MCF 10A (cell line): Measurements from ENCODE around the gene ZNF484. TPM values are rescaled to one million over a fixed set of nuclear protein-coding genes. Genes with fewer than 3 reads are reported as not detected.

ENCODE experiments used
- BruUV-seq: library from RNA; stranded (reverse); fragments of 400-500 nt; replicated peaks from 2 replicates; lab custom pipeline; 2021; lab: Mats Ljungman, UMichigan
- CTCF ChIA-PET: fragments of 300-600 bp; sonication (Branson Sonifier 250); formaldehyde crosslinking; extraction: SDS; loops from one replicate; lab custom pipeline; 2021; ENCODE audit warnings: antibody characterized with exemption, inconsistent platforms; lab: Yijun Ruan, JAX
- POLR2A ChIA-PET: fragments of 300-600, 350-650 bp; sonication (Branson Sonifier 250); formaldehyde crosslinking; extraction: SDS; loops from one replicate; lab custom pipeline; 2020; ENCODE audit warnings: antibody characterized with exemption, inconsistent platforms; lab: Yijun Ruan, JAX
- DNase-seq: peaks from one replicate; pipeline ENCODE4 v3.0.0-alpha.2; 2018; ENCODE audit not compliant: unreplicated experiment
- H3K27ac Mint-ChIP-seq: one replicate; pipeline ENCODE4 v1.8.0; 2022; ENCODE audit warnings: mild to moderate bottlenecking, low read depth, mixed read lengths; ENCODE audit not compliant: unreplicated experiment
- H3K27me3 Mint-ChIP-seq: one replicate; pipeline ENCODE4 v1.8.0; 2022; ENCODE audit warnings: mixed read lengths; ENCODE audit not compliant: insufficient read depth, unreplicated experiment
- H3K36me3 Mint-ChIP-seq: one replicate; pipeline ENCODE4 v1.8.0; 2022; ENCODE audit warnings: mild to moderate bottlenecking, moderate library complexity, mixed read lengths; ENCODE audit not compliant: insufficient read depth, unreplicated experiment
- H3K4me1 Mint-ChIP-seq: one replicate; pipeline ENCODE4 v1.8.0; 2022; ENCODE audit warnings: mixed read lengths; ENCODE audit not compliant: insufficient read depth, unreplicated experiment
- H3K4me3 Mint-ChIP-seq: one replicate; pipeline ENCODE4 v1.8.0; 2022; ENCODE audit warnings: mild to moderate bottlenecking, moderate library complexity, mixed read lengths; ENCODE audit not compliant: unreplicated experiment
- H3K9me3 Mint-ChIP-seq: one replicate; pipeline ENCODE4 v1.8.0; 2022; ENCODE audit warnings: mixed read lengths; ENCODE audit not compliant: unreplicated experiment
- intact Hi-C: fragments of 100-400 bp; cut with micrococcal nuclease; formaldehyde crosslinking; loops from 2 replicates; pipeline ENCODE4 v1.14.1; 2022
- total RNA-seq: library from RNA; stranded (reverse); gene quantifications from 2 replicates; pipeline ENCODE4 v1.2.3, GENCODE V29; 2022
- TF ChIP-seq, protein P1 (sequence below): fragments of 200-600 bp; IDR thresholded peaks from one replicate; pipeline ENCODE4 v1.8.0; 2022; ENCODE audit warnings: antibody characterized with exemption, mild to moderate bottlenecking; ENCODE audit not compliant: unreplicated experiment

Gene ZNF484
- total RNA-seq, 1 experiment from 2014 or later, result 7.1 TPM

DNA sequence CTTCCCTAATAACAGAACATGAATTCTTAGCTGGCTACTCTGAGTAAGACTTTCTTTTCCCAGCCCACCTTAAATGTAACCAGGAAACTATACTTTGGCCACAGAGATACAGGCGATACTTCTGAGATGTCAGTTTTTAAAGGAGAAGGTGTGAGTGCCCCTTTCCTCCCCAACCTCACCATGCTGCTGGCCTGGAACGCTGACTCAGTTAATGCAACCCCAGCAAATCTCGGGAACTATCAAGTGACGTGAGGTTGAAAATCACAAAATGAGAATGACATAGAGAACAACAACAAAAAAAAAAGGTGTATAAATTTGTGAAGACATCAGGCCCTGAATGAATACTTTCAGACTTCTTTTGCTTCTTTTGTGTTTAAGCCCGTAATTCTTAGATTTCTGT is 13.7 kb downstream of the ZNF484 start:
- intact Hi-C loops, result no loop called here
- Mint-ChIP-seq H3K4me3 (no peak overlapping the region), H3K27me3 (no peaks in the 10 kb centered on the region), H3K27ac (no peak overlapping the region), H3K4me1 (no peaks in the 10 kb centered on the region), H3K9me3 (peaks cover 8% of the 10 kb centered on the region), H3K36me3 (peaks cover 48% of the 10 kb centered on the region)
- DNase-seq, result no peak
- TF ChIP-seq, protein P1, sequence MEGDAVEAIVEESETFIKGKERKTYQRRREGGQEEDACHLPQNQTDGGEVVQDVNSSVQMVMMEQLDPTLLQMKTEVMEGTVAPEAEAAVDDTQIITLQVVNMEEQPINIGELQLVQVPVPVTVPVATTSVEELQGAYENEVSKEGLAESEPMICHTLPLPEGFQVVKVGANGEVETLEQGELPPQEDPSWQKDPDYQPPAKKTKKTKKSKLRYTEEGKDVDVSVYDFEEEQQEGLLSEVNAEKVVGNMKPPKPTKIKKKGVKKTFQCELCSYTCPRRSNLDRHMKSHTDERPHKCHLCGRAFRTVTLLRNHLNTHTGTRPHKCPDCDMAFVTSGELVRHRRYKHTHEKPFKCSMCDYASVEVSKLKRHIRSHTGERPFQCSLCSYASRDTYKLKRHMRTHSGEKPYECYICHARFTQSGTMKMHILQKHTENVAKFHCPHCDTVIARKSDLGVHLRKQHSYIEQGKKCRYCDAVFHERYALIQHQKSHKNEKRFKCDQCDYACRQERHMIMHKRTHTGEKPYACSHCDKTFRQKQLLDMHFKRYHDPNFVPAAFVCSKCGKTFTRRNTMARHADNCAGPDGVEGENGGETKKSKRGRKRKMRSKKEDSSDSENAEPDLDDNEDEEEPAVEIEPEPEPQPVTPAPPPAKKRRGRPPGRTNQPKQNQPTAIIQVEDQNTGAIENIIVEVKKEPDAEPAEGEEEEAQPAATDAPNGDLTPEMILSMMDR, result no peak
- CTCF ChIA-PET, result no interaction called here
- POLR2A ChIA-PET, result no interaction called here
- BruUV-seq, result no TSS peak

DNA sequence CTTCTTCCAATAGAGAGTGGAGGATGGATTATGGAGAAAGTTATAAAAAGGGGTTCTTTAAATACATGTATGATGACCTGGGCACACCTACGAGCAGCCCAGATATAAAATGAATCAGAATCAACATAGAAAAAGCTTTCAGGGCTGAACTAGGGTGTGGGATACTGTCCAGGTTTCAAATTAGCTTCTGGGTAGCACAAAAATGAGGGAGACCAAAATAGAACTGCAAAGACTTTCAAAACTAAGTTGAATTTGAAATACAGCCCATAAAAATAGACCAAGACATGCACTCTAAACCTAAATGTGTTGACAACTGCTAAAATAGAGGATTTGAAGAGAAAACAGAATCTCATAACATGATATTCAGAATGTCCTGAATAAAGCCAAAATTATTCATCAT is 17.0 kb downstream of the ZNF484 start:
- no TSS peak for BruUV-seq
- TF ChIP-seq, protein P1, result no peak
- CTCF ChIA-PET, result interaction anchor here (1.5 kb wide), 1 partner anchor 9 kb away, joined by 3 read pairs; no protein-coding TSS in a partner anchor
- Mint-ChIP-seq H3K27ac (no peak overlapping the region), H3K36me3 (peaks cover 42% of the 10 kb centered on the region), H3K9me3 (peaks cover 8% of the 10 kb centered on the region), H3K4me1 (no peaks in the 10 kb centered on the region), H3K27me3 (no peaks in the 10 kb centered on the region), H3K4me3 (no peak overlapping the region)
- POLR2A ChIA-PET, result interaction anchor here (1.0 kb wide), 1 partner anchor 9 kb away, joined by 3 read pairs; no protein-coding TSS in a partner anchor
- intact Hi-C loops, result no loop called here
- DNase-seq, result no peak

DNA sequence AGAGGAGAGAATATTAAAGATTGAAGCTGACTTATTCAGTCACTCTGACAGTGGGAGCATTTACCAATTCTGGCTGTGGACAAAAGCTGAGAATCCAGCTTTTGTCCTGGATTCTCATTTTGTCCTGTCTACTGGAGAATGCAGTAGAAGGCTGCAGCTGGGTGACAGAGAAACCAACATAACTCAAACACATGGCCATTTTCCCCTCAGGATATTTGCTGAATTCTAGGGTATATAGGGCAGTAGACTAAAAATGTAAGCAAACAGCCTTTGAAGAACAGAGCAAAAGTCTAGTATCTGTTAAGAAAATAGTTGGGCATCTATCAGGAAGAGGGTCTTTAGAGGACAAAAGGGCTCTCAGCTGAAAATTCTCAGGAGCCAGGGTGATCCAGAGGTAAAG is 20.6 kb downstream of the ZNF484 start:
- ChIA-PET CTCF (interaction anchor here (0.5 kb wide), 1 partner anchor 36 kb away, joined by 3 read pairs; no protein-coding TSS in a partner anchor), POLR2A (interaction anchor here (0.6 kb wide), 1 partner anchor 49 kb away, joined by 3 read pairs; no protein-coding TSS in a partner anchor)
- peaks cover 63% of the 10 kb centered on the region for H3K36me3 Mint-ChIP-seq
- no peak for DNase-seq
- no TSS peak for BruUV-seq
- no peak overlapping the region for H3K4me3 Mint-ChIP-seq
- H3K4me1 Mint-ChIP-seq, result no peaks in the 10 kb centered on the region
- peaks cover 19% of the 10 kb centered on the region for H3K9me3 Mint-ChIP-seq
- no peaks in the 10 kb centered on the region for H3K27me3 Mint-ChIP-seq
- H3K27ac Mint-ChIP-seq, result no peak overlapping the region
- TF ChIP-seq, protein P1, result no peak
- intact Hi-C loops, result no loop called here

DNA sequence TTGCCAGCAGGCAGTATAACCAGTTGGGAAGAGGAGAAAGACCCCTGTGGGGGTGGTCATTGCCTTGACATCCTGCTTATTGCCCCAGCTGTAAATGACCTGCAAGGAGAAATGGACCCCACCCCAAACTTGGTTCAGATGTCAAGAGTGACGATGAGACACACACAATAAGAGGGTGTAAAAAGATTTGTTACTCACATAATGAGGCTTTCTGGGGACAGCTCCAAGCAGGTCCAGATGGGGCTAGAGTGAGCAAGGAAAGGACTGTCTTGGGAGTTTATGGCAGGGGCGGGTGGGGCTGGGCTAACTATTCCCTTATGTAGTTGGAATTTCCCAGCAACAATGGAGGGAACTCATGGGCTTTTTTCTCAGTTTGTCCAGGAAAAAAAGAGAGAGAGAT is 24.1 kb downstream of the ZNF484 start:
- DNase-seq, result no peak
- no peaks in the 10 kb centered on the region for H3K4me1 Mint-ChIP-seq
- POLR2A ChIA-PET, result no interaction called here
- no peak overlapping the region for H3K27ac Mint-ChIP-seq
- no peaks in the 10 kb centered on the region for H3K27me3 Mint-ChIP-seq
- intact Hi-C loops, result no loop called here
- no TSS peak for BruUV-seq
- H3K9me3 Mint-ChIP-seq, result peaks cover 24% of the 10 kb centered on the region
- TF ChIP-seq, protein P1, result no peak
- no peak overlapping the region for H3K4me3 Mint-ChIP-seq
- peaks cover 87% of the 10 kb centered on the region for H3K36me3 Mint-ChIP-seq
- CTCF ChIA-PET, result interaction anchor here (0.6 kb wide), 1 partner anchor 16 kb away, joined by 4 read pairs; no protein-coding TSS in a partner anchor
